ENCODE measurements around the gene TBX4.

DNA sequence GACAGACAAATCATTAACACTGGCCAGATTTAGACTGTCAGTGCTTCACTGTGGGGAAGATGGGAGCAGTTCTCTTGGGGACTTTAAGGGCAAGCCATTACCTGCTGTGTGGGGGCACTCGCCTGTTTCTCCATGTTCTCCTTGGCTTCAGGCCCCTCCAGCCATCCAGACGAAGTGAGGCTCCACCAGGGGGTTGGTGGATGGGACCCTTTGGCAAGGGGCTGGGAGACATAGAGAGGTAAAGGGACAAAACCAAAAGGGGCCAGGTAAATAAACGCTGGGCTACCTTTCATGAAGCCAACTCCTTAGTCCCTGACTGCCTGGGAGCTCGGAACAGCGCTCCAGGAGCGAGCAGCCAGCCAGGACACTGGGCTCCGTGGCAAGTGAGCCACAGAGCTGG lies 14.0 kb downstream of the TBX4 start:
- TF ChIP-seq, protein P1, sequence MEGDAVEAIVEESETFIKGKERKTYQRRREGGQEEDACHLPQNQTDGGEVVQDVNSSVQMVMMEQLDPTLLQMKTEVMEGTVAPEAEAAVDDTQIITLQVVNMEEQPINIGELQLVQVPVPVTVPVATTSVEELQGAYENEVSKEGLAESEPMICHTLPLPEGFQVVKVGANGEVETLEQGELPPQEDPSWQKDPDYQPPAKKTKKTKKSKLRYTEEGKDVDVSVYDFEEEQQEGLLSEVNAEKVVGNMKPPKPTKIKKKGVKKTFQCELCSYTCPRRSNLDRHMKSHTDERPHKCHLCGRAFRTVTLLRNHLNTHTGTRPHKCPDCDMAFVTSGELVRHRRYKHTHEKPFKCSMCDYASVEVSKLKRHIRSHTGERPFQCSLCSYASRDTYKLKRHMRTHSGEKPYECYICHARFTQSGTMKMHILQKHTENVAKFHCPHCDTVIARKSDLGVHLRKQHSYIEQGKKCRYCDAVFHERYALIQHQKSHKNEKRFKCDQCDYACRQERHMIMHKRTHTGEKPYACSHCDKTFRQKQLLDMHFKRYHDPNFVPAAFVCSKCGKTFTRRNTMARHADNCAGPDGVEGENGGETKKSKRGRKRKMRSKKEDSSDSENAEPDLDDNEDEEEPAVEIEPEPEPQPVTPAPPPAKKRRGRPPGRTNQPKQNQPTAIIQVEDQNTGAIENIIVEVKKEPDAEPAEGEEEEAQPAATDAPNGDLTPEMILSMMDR (IDR thresholded peaks at IDR 0.05; ENCODE audit: poor library complexity) = no peak
- TF ChIP-seq EZH2 (IDR thresholded peaks at IDR 0.05; ENCODE audit: borderline replicate concordance) (no peak), EZH2phosphoT487 (IDR thresholded peaks at IDR 0.05; ENCODE audit: low read depth, severe bottlenecking, unreplicated experiment) (no peak)
